Nephron (organoid): Measurements from ENCODE around the gene PTPRU.

Experiments
- H3K27ac Mint-ChIP-seq, 3 experiments: 2 replicates each; pipeline ENCODE4 v1.8.0; 2020; ENCODE audit warnings: mixed read lengths in 3 of 3, mild to moderate bottlenecking in 2 of 3, moderate library complexity in 1 of 3
- H3K27me3 Mint-ChIP-seq: 2 replicates; pipeline ENCODE4 v1.8.0; 2021; ENCODE audit warnings: low read depth, mild to moderate bottlenecking, moderate library complexity, mixed read lengths
- H3K36me3 Mint-ChIP-seq: 2 replicates; pipeline ENCODE4 v1.8.0; 2020; ENCODE audit warnings: low read depth, mixed read lengths
- H3K4me1 Mint-ChIP-seq: 2 replicates; pipeline ENCODE4 v1.8.0; 2020; ENCODE audit warnings: mixed read lengths
- H3K4me3 Mint-ChIP-seq, 3 experiments: 2 replicates each; pipeline ENCODE4 v1.8.0; 2020; ENCODE audit warnings: mild to moderate bottlenecking in 3 of 3, mixed read lengths in 3 of 3, moderate library complexity in 2 of 3
- H3K9me3 Mint-ChIP-seq: 2 replicates; pipeline ENCODE4 v1.8.0; 2020; ENCODE audit warnings: mixed read lengths
- CTCF ChIP-seq, 3 experiments: fragments of 200-600 bp; sonication (generic); IDR thresholded peaks; one replicate each; pipeline ENCODE4 v1.5.0; 2021; ENCODE audit warnings: antibody characterized with exemption in 3 of 3; ENCODE audit not compliant: unreplicated experiment in 3 of 3

The PTPRU gene

GRCh38 chr1:29251164-29252124 is 15.1 kb downstream of the PTPRU start:
- H3K9me3 Mint-ChIP-seq, result no peaks in the 10 kb centered on the region
- peak overlapping the region in 2 of 3 experiments; percentile 58 to 63 for H3K27ac Mint-ChIP-seq
- TF ChIP-seq CTCF (IDR thresholded peaks at IDR 0.05; ENCODE audit: unreplicated experiment in 3 of 3), result no peak
- H3K4me3 Mint-ChIP-seq, result no peak overlapping the region
- H3K4me1 Mint-ChIP-seq, result peaks cover 26% of the 10 kb centered on the region
- peaks cover 12% of the 10 kb centered on the region for H3K27me3 Mint-ChIP-seq
- no peaks in the 10 kb centered on the region for H3K36me3 Mint-ChIP-seq

GRCh38 chr1:29253180-29253579 is 16.9 kb downstream of the PTPRU start:
- Mint-ChIP-seq H3K27ac (no peak overlapping the region), H3K36me3 (no peaks in the 10 kb centered on the region), H3K4me3 (no peak overlapping the region), H3K27me3 (peaks cover 12% of the 10 kb centered on the region), H3K9me3 (no peaks in the 10 kb centered on the region), H3K4me1 (peaks cover 38% of the 10 kb centered on the region)
- no peak for TF ChIP-seq CTCF (IDR thresholded peaks at IDR 0.05; ENCODE audit: unreplicated experiment in 3 of 3)

GRCh38 chr1:29254346-29254745 is 18.0 kb downstream of the PTPRU start:
- H3K27me3 Mint-ChIP-seq, result peaks cover 12% of the 10 kb centered on the region
- no peak for TF ChIP-seq CTCF (IDR thresholded peaks at IDR 0.05; ENCODE audit: unreplicated experiment in 3 of 3)
- H3K27ac Mint-ChIP-seq, result no peak overlapping the region
- no peaks in the 10 kb centered on the region for H3K36me3 Mint-ChIP-seq
- no peak overlapping the region for H3K4me3 Mint-ChIP-seq
- peaks cover 30% of the 10 kb centered on the region for H3K4me1 Mint-ChIP-seq
- H3K9me3 Mint-ChIP-seq, result no peaks in the 10 kb centered on the region

- H3K4me3 Mint-ChIP-seq, result no peak overlapping the region
Observed at GRCh38 chr1:29255134-29255666, 18.9 kb downstream of the PTPRU start.

GRCh38 chr1:29256394-29256793 is 20.1 kb downstream of the PTPRU start:
- H3K4me1 Mint-ChIP-seq, result peaks cover 17% of the 10 kb centered on the region
- no peak for TF ChIP-seq CTCF (IDR thresholded peaks at IDR 0.05; ENCODE audit: unreplicated experiment in 3 of 3)
- no peak overlapping the region for H3K4me3 Mint-ChIP-seq
- peaks cover 8% of the 10 kb centered on the region for H3K27me3 Mint-ChIP-seq
- peak overlapping the region in 1 of 3 experiments; percentile 49 for H3K27ac Mint-ChIP-seq
- H3K36me3 Mint-ChIP-seq, result no peaks in the 10 kb centered on the region
- no peaks in the 10 kb centered on the region for H3K9me3 Mint-ChIP-seq

More at GRCh38 chr1:29255134-29255666, 18.9 kb downstream of the PTPRU start:
- Mint-ChIP-seq H3K9me3 (no peaks in the 10 kb centered on the region), H3K36me3 (no peaks in the 10 kb centered on the region), H3K4me1 (peaks cover 21% of the 10 kb centered on the region), H3K27me3 (peaks cover 11% of the 10 kb centered on the region), H3K27ac (no peak overlapping the region)
- TF ChIP-seq CTCF (IDR thresholded peaks at IDR 0.05; ENCODE audit: unreplicated experiment in 3 of 3), result no peak
